Epithelial cell of esophagus (primary cell): ENCODE data around the gene DYNLT5.
"Not testable (repeated sequence)": the region's sequence is repeated elsewhere in the genome, so short reads cannot be mapped to it uniquely, and the experiment has no call there.

ENCODE experiments used
- DNase-seq: peaks from one replicate; pipeline ENCODE4 v3.0.0; 2010; ENCODE audit warnings: low read depth
- H3K4me3 ChIP-seq: 2 replicates; pipeline ENCODE4 v1.5.1; 2011; ENCODE audit warnings: mild to moderate bottlenecking, low read length, control low read depth
- TF ChIP-seq, protein P1 (sequence below): IDR thresholded peaks from 2 replicates; pipeline ENCODE4 v1.5.1; 2011; ENCODE audit warnings: low read depth, mild to moderate bottlenecking, low read length, control low read depth, inconsistent platforms; ENCODE audit not compliant: insufficient read depth; ENCODE audit errors: missing control alignments

The DYNLT5 gene

DNA sequence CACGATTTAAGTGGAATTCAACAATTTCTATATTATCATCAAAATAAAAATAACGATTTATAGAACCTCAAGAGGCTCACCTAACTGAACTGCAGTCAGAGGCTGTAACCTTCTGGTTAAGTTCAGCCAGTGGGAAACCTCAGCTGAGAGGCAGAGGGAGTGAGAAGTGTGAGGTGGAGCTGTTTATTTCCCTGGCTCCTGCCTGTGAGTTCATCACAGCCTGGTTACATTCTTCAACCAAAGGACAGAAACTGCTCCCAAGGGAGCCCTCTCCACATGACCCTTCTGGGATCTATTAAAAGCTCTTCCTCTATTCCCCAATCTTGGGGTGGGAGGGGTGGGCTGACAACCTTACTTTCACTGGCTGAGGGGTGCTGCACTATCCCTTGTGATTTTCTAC, 22.2 kb downstream of the DYNLT5 start:
- TF ChIP-seq, protein P1, sequence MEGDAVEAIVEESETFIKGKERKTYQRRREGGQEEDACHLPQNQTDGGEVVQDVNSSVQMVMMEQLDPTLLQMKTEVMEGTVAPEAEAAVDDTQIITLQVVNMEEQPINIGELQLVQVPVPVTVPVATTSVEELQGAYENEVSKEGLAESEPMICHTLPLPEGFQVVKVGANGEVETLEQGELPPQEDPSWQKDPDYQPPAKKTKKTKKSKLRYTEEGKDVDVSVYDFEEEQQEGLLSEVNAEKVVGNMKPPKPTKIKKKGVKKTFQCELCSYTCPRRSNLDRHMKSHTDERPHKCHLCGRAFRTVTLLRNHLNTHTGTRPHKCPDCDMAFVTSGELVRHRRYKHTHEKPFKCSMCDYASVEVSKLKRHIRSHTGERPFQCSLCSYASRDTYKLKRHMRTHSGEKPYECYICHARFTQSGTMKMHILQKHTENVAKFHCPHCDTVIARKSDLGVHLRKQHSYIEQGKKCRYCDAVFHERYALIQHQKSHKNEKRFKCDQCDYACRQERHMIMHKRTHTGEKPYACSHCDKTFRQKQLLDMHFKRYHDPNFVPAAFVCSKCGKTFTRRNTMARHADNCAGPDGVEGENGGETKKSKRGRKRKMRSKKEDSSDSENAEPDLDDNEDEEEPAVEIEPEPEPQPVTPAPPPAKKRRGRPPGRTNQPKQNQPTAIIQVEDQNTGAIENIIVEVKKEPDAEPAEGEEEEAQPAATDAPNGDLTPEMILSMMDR: no peak
- no peak for DNase-seq

GRCh38 chr1:66775646-66776045, 23.4 kb downstream of the DYNLT5 start:
- no peak for DNase-seq
- TF ChIP-seq, protein P1: no peak

More for the DNA sequence above, 22.2 kb downstream of the DYNLT5 start:
- H3K4me3 ChIP-seq: no peak overlapping the region

GRCh38 chr1:66777831-66778230, 25.6 kb downstream of the DYNLT5 start:
- TF ChIP-seq, protein P1: no peak
- DNase-seq: no peak
- no peak overlapping the region for H3K4me3 ChIP-seq

More at GRCh38 chr1:66775646-66776045, 23.4 kb downstream of the DYNLT5 start:
- H3K4me3 ChIP-seq: no peak overlapping the region

- no peak overlapping the region for H3K4me3 ChIP-seq
- no peak for DNase-seq
- TF ChIP-seq, protein P1: no peak
Measured at GRCh38 chr1:66778266-66778665, 26.0 kb downstream of the DYNLT5 start.

DNA sequence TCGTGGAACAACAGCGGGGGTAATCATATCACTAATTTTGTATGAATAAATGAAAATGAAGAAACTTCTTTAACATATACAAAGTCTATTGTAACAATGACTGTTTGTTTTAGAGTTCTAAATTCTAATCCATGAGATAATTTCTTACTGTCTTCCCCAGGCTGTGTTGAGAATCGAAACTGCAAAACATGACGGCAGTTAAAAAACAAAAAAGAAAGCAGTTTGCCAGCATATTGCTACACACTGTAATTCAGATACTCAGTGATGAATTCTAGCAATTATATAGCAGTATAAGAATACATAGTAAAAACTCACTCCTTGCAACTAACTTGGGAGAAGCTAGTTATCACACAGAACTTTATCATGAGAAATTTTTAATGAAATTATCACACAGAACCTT, 26.7 kb downstream of the DYNLT5 start:
- no peak for DNase-seq
- H3K4me3 ChIP-seq: no peak overlapping the region
- TF ChIP-seq, protein P1: no peak

GRCh38 chr1:66779475-66780078, 27.3 kb downstream of the DYNLT5 start:
- no peak for DNase-seq
- H3K4me3 ChIP-seq: no peak overlapping the region
- TF ChIP-seq, protein P1: no peak

GRCh38 chr1:66785800-66786199, 33.5 kb downstream of the DYNLT5 start:
- not testable (repeated sequence) for H3K4me3 ChIP-seq, DNase-seq
